ENCODE data around the gene PRDM16.

The PRDM16 gene

DNA sequence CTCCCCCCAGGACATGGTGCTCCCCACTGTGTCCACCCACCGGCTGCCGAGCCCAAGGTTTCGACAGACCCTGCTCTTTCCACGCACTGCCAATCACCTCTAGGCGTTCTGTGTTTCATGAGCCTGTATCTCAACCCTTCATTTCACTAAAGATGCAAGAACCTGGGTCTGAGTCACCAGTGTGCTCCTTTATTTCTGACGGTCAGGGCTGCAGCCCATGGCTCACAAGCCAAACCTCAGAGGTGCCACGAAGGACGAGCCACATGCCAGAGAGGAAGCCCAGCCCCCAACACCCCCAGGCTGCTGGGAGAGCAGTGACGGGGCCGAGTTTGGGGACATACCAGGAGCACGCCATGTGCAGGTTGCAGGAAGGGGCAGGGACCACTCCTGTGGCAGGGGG lies 306.2 kb downstream of the PRDM16 start:
- no peak overlapping the region for H3K27ac ChIP-seq
- no peak for TF ChIP-seq ZFX (IDR thresholded peaks at IDR 0.05)
- TF ChIP-seq, protein P1, sequence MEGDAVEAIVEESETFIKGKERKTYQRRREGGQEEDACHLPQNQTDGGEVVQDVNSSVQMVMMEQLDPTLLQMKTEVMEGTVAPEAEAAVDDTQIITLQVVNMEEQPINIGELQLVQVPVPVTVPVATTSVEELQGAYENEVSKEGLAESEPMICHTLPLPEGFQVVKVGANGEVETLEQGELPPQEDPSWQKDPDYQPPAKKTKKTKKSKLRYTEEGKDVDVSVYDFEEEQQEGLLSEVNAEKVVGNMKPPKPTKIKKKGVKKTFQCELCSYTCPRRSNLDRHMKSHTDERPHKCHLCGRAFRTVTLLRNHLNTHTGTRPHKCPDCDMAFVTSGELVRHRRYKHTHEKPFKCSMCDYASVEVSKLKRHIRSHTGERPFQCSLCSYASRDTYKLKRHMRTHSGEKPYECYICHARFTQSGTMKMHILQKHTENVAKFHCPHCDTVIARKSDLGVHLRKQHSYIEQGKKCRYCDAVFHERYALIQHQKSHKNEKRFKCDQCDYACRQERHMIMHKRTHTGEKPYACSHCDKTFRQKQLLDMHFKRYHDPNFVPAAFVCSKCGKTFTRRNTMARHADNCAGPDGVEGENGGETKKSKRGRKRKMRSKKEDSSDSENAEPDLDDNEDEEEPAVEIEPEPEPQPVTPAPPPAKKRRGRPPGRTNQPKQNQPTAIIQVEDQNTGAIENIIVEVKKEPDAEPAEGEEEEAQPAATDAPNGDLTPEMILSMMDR (conservative IDR thresholded peaks at IDR 0.05) = no peak

DNA sequence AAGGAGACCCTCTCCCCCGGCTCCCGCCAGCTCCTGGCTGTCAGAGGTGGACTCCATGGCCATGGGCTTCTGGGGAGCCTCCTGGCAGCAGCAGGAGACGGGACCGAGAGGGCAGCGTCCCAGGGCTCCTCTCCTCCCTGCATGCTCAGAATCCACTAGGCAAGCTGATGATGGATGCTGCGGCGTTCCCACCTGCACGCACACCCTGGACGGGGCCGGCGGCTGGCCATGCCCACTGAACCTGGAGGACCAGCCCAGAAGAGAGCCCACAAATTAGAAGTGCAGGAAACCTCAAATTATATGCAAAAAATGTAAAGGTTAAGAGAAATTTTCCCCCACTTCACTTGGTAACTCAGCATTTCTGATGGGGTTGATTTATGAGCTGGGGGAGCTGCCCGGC lies 308.2 kb downstream of the PRDM16 start:
- H3K27ac ChIP-seq = no peak overlapping the region
- no peak for TF ChIP-seq ZFX (IDR thresholded peaks at IDR 0.05)
- TF ChIP-seq, protein P1 (conservative IDR thresholded peaks at IDR 0.05) = no peak

DNA sequence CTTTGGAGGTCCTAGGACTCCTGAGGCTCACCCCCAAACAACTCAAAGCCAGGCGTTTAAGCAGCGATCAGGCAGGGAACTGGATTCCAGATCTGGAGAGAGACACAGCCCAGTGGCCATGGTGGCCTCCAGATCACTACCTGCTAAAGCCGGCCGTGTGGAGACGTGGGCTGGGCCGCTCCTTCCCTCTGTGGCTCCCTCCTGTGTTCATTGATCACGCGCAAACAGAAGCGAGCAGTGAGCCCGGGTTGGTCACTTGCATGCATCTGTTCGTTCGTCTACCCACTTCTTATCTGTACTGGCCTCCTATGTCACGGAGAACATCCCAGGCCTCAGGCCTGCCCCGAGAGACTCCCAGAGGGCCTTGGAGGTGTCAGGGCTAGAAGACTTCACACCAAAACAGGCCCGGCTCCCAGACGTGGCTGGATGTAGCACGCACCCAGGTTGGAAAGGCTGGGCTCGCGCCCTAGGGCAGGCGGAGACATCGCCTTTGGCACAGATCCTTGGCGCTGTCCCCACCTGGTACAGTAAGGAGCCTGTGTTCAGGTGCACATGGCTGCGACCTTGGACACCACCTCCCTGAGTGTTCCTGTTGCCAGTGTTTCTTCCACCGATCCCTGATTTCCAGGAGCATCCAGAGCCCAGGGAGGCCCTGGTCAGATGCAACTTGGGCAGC lies 308.7 kb downstream of the PRDM16 start:
- TF ChIP-seq, protein P1 (conservative IDR thresholded peaks at IDR 0.05) = no peak
- no peak for TF ChIP-seq ZFX (IDR thresholded peaks at IDR 0.05)
- no peak overlapping the region for H3K27ac ChIP-seq

DNA sequence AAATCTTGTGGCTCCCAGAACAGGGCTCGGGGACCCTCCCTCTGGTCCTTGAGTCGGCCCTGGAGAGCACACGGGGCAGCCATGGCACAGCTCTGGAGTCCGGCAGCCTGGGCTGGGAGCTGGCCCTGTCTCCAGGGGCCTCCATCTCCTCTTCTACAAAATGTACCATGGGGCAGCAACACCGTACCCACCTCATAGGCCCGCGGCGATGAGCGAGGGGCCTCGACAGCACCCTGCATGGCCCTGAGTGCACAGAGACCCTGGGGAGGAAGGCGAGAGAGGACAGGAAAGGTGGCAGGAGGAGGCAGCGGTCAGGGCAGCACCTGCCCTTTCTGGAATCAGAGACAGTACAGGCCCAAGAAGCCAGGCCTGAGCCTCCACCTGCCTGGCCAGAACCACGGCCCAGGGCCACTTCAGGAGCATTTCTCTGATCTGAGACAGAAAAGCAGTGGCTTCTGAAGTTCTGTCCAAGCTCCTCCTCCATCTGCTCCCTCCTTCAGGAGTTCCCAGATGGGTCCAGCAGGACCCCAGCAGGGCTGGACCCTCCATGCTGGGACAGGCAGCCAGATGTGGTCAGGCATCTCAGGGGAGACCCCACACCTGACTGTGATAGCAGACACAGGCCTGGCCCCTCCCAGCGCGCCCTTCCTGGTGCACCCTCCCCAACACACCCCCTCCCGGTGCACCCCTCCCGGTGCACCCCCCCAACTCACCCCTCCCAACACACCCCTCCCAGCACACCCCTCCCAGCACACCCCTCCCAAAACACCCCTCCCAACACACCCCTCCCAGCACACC lies 309.6 kb downstream of the PRDM16 start:
- H3K27ac ChIP-seq = no peak overlapping the region
- no peak for TF ChIP-seq ZFX (IDR thresholded peaks at IDR 0.05)
- TF ChIP-seq, protein P1 (conservative IDR thresholded peaks at IDR 0.05) = no peak

DNA sequence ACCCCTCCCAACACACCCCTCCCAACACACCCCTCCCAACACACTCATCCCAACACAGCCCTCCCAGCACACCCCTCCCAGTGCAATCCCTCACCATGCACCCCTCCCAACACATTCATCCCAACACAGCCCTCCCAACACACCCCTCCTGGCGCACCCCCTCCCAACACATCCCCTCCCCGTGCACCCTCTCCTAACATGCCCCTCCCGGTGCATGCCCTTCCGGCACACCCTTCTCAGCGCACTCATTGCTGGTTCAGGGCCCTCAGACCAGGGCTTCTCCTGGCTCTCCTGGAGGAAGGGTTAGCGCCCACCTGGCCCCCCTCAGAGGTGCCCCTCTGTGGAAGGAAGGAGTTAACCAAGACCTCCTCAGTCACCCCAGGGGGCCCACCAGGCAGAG lies 310.9 kb downstream of the PRDM16 start:
- no peak for TF ChIP-seq ZFX (IDR thresholded peaks at IDR 0.05)
- TF ChIP-seq, protein P1 (conservative IDR thresholded peaks at IDR 0.05) = no peak
- H3K27ac ChIP-seq = no peak overlapping the region

DNA sequence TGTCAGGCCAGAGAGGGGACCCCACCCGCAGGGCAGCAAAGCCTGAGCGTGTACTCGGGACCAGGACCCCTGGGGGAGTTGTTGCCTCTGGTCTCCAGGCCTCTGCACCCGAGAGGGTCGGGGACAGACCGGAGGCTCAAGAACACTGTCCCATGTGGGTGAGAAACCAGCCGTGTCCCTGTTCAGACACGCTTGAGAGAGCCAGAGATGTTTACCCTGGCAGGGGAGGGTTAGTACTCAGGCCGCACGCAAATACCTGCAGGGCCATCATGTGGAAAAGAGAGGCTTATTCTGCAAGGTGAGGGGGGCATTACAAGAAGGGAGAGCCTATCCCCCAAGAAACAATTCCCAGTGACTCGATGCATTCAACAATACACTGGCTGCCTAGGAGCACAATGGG lies 311.5 kb downstream of the PRDM16 start:
- TF ChIP-seq, protein P1 (conservative IDR thresholded peaks at IDR 0.05) = no peak
- TF ChIP-seq ZFX (IDR thresholded peaks at IDR 0.05) = no peak
- no peak overlapping the region for H3K27ac ChIP-seq

DNA sequence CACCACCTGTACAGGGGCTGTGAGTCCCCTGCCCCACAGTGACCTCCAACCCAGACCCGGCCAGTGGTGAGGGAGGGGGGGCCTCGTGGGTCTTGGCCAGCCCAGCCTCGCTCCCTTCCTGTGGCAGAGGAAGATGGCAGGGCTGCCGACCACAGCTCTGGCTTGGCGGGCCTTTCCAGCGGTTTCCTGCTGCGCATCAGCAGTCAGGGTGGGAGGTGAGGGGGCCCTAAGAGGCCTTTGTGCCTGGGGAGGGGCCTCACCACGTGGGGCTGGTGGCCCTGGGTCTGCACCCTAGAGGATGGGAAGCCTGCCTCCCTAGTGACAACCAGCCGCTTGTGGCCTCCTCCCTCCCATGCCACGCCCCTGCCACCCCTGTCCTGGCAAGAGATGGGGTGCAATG lies 312.9 kb downstream of the PRDM16 start:
- H3K27ac ChIP-seq = no peak overlapping the region
- no peak for TF ChIP-seq ZFX (IDR thresholded peaks at IDR 0.05)
- TF ChIP-seq, protein P1 (conservative IDR thresholded peaks at IDR 0.05) = no peak

Data from C4-2B (cell line).